HFF-Myc (cell line): ENCODE measurements around the gene DNAH8.

ENCODE experiments used
- DNase-seq: peaks from one replicate; pipeline ENCODE4 v3.0.0-alpha.2; 2011; ENCODE audit warnings: low read depth; ENCODE audit errors: extremely low read depth
- H3K4me3 ChIP-seq: replicated peaks from 2 replicates; pipeline ENCODE4 v1.5.1; 2011; ENCODE audit warnings: low read depth, mild to moderate bottlenecking, control low read depth, low read length
- TF ChIP-seq, protein P1 (sequence below): IDR thresholded peaks from 2 replicates; pipeline ENCODE4 v1.5.1; 2012; ENCODE audit warnings: mild to moderate bottlenecking, low read depth, low read length, control low read depth; ENCODE audit errors: missing control alignments

Gene DNAH8

DNA sequence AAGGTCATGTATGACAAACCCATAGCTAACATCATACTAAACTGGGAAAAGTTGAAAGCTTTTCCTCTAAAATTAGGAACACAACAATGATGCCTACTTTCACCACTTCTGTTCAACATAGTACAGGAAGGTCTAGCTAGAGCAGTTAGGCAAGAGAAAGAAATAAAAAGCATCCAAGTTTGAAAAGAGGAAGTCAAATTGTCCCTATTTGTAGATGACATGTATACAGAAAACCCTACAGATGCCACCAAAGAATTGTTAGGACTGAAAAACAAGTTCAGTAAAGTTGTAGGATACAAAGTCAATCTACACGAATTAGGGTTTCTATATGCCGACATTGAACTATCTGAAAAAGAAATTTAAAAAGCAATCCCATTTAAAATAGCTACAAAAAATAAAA is 244.0 kb downstream of the DNAH8 start:
- DNase-seq, result no peak
- TF ChIP-seq, protein P1, sequence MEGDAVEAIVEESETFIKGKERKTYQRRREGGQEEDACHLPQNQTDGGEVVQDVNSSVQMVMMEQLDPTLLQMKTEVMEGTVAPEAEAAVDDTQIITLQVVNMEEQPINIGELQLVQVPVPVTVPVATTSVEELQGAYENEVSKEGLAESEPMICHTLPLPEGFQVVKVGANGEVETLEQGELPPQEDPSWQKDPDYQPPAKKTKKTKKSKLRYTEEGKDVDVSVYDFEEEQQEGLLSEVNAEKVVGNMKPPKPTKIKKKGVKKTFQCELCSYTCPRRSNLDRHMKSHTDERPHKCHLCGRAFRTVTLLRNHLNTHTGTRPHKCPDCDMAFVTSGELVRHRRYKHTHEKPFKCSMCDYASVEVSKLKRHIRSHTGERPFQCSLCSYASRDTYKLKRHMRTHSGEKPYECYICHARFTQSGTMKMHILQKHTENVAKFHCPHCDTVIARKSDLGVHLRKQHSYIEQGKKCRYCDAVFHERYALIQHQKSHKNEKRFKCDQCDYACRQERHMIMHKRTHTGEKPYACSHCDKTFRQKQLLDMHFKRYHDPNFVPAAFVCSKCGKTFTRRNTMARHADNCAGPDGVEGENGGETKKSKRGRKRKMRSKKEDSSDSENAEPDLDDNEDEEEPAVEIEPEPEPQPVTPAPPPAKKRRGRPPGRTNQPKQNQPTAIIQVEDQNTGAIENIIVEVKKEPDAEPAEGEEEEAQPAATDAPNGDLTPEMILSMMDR, result no peak
- no peak overlapping the region for H3K4me3 ChIP-seq

- H3K4me3 ChIP-seq, result no peak overlapping the region
- TF ChIP-seq, protein P1, result no peak
- no peak for DNase-seq
Measured at GRCh38 chr6:38968702-38969149, 253.6 kb downstream of the DNAH8 start.

GRCh38 chr6:38973178-38974057 is 258.3 kb downstream of the DNAH8 start:
- TF ChIP-seq, protein P1, result peak; percentile 42
- DNase-seq, result peak; percentile 31
- no peak overlapping the region for H3K4me3 ChIP-seq

- TF ChIP-seq, protein P1, result no peak
- DNase-seq, result no peak
- no peak overlapping the region for H3K4me3 ChIP-seq
Measured at GRCh38 chr6:38974389-38975151, 259.5 kb downstream of the DNAH8 start.

GRCh38 chr6:38975621-38976049 is 260.5 kb downstream of the DNAH8 start:
- DNase-seq, result no peak
- no peak overlapping the region for H3K4me3 ChIP-seq

GRCh38 chr6:38976051-38976450 is 260.9 kb downstream of the DNAH8 start:
- DNase-seq, result no peak
- TF ChIP-seq, protein P1, result no peak
- no peak overlapping the region for H3K4me3 ChIP-seq

More at GRCh38 chr6:38975621-38976049, 260.5 kb downstream of the DNAH8 start:
- TF ChIP-seq, protein P1, result no peak
